HepG2 (cell line): Measurements from ENCODE around the gene P4HB. TPM values are rescaled to one million over a fixed set of nuclear protein-coding genes. Genes with fewer than 3 reads are reported as not detected.

Experiments used
- DBP ChIP-seq: sonication (generic); formaldehyde crosslinking; IDR thresholded peaks from 2 replicates; pipeline ENCODE4 v1.4.0; 2020; ENCODE audit warnings: missing genetic modification reagents; ENCODE audit errors: not compliant biosample characterization
- GABPA ChIP-seq, 2 experiments: IDR thresholded peaks; 2 replicates each; pipeline ENCODE4 v1.6.1; 2011 to 2016; ENCODE audit warnings: low read depth in 2 of 2, low read length in 1 of 2, missing biosample characterization in 1 of 2, missing genetic modification characterization in 1 of 2
- GABPB1 ChIP-seq: IDR thresholded peaks from 2 replicates; pipeline ENCODE4 v1.6.1; 2016; ENCODE audit warnings: mild to moderate bottlenecking, missing genetic modification reagents, moderate library complexity, missing compliant biosample characterization
- HIC2 ChIP-seq: sonication (generic); formaldehyde crosslinking; IDR thresholded peaks from 2 replicates; pipeline ENCODE4 v1.9.0; 2022; ENCODE audit warnings: low read depth, missing genetic modification reagents
- MATR3 ChIP-seq: sonication (generic); formaldehyde crosslinking; IDR thresholded peaks from 2 replicates; pipeline ENCODE4 v1.4.0; 2020; ENCODE audit warnings: missing genetic modification reagents
- MED1 ChIP-seq: sonication (generic); formaldehyde crosslinking; IDR thresholded peaks from 2 replicates; pipeline ENCODE4 v1.4.0; 2020; ENCODE audit warnings: missing genetic modification reagents
- RBM22 ChIP-seq: fragments of 200-400 bp; formaldehyde crosslinking; optimal IDR thresholded peaks from 2 replicates; pipeline ENCODE3; 2017; ENCODE audit warnings: mild to moderate bottlenecking, low read length, moderate library complexity
- TBX2 ChIP-seq: sonication (generic); formaldehyde crosslinking; IDR thresholded peaks from 2 replicates; pipeline ENCODE4 v1.5.0; 2020; ENCODE audit warnings: missing genetic modification reagents, mild to moderate bottlenecking, borderline replicate concordance
- YEATS4 ChIP-seq: sonication (generic); formaldehyde crosslinking; IDR thresholded peaks from 2 replicates; pipeline ENCODE4 v1.4.0; 2020; ENCODE audit warnings: missing genetic modification reagents, borderline replicate concordance
- ZNF232 ChIP-seq: sonication (generic); formaldehyde crosslinking; IDR thresholded peaks from 2 replicates; pipeline ENCODE4 v1.4.0; 2020; ENCODE audit warnings: missing genetic modification reagents, borderline replicate concordance
- ZNF264 ChIP-seq: sonication (generic); formaldehyde crosslinking; IDR thresholded peaks from 2 replicates; pipeline ENCODE4 v1.4.0; 2020; ENCODE audit warnings: missing genetic modification reagents
- ZNF274 ChIP-seq: sonication (generic); formaldehyde crosslinking; IDR thresholded peaks from 2 replicates; pipeline ENCODE4 v1.5.1; 2020; ENCODE audit warnings: mild to moderate bottlenecking, missing genetic modification reagents
- ZNF281 ChIP-seq: sonication (generic); formaldehyde crosslinking; IDR thresholded peaks from 2 replicates; pipeline ENCODE4 v1.4.0; 2020; ENCODE audit warnings: missing genetic modification reagents, borderline replicate concordance
- ZNF580 ChIP-seq: IDR thresholded peaks from 2 replicates; pipeline ENCODE4 v1.6.1; 2016; ENCODE audit warnings: low read depth, borderline replicate concordance
- ZNF615 ChIP-seq: sonication (generic); formaldehyde crosslinking; IDR thresholded peaks from 2 replicates; pipeline ENCODE4 v1.5.0; 2020; ENCODE audit warnings: mild to moderate bottlenecking, missing genetic modification reagents, borderline replicate concordance
- ZNF703 ChIP-seq: sonication (generic); formaldehyde crosslinking; IDR thresholded peaks from 2 replicates; pipeline ENCODE4 v1.5.1; 2020; ENCODE audit warnings: missing genetic modification reagents, mild to moderate bottlenecking, moderate library complexity, borderline replicate concordance
- ZNF770 ChIP-seq: sonication (generic); formaldehyde crosslinking; IDR thresholded peaks from 2 replicates; pipeline ENCODE4 v1.5.0; 2020; ENCODE audit warnings: mild to moderate bottlenecking, missing genetic modification reagents
- ZNF878 ChIP-seq: sonication (generic); formaldehyde crosslinking; IDR thresholded peaks from 2 replicates; pipeline ENCODE4 v1.8.1; 2023; ENCODE audit warnings: mild to moderate bottlenecking, missing genetic modification reagents, moderate library complexity
- polyA plus RNA-seq, 8 experiments: library from polyadenylated mRNA; depleted of rRNA in 3 of 8; stranded (reverse) in 7 of 8; unstranded in 1 of 8; fragments of >200 nt; fragmentation: Illumina TruSeq in 4 of 8; extraction: Trizol in 4 of 8; gene quantifications; 2 replicates each; pipeline versions ENCODE4 v1.2.1 to v1.2.3, GENCODE V29; 2011 to 2016; ENCODE audit warnings: low read depth in 4 of 8, missing spikeins in 1 of 8, mixed read lengths in 1 of 8; ENCODE audit not compliant: insufficient read depth in 1 of 8
- total RNA-seq, 5 experiments: library from RNA; depleted of rRNA; stranded (reverse); fragments of >200 nt; fragmentation: Illumina TruSeq; extraction: Trizol; gene quantifications; 2 replicates each; pipeline ENCODE4 v1.2.3, GENCODE V29; 2016; ENCODE audit warnings: low read depth in 1 of 5

The P4HB gene
- total and polyA plus RNA-seq, 2 of the 13 experiments (the other 11 are each of a cell fraction or from before 2014, with no cell fraction given): 185 to 782 TPM

GRCh38 chr17:81821603-81822311, 38.6 kb downstream of the P4HB start (continued):
- TF ChIP-seq DBP (CRISPR knock-in tag) (peak; percentile 46), ZNF615 (CRISPR knock-in tag) (0 out of 2 replicates have a peak, but pooled peaks have one; percentile 38), ZNF580 (CRISPR knock-in tag) (peak; percentile 64; the same call in 1 of the 2 replicates), YEATS4 (CRISPR knock-in tag) (peak; percentile 32; the same call in 1 of the 2 replicates), GABPB1 (CRISPR knock-in tag) (peak; percentile 65; the same call in 1 of the 2 replicates), RBM22 (peak; percentile 70), MATR3 (CRISPR knock-in tag) (no peak), ZNF770 (CRISPR knock-in tag) (peak; percentile 66), GABPA (IDR thresholded peaks at IDR 0.05; ENCODE audit: low read depth, low read length) (no peak), GABPA (CRISPR knock-in tag; IDR thresholded peaks at IDR 0.05; ENCODE audit: low read depth) (0 out of 2 replicates have a peak, but pooled peaks have one; percentile 32), ZNF232 (CRISPR knock-in tag) (peak; percentile 44; the same call in 1 of the 2 replicates), ZNF878 (no peak), HIC2 (CRISPR knock-in tag) (peak; percentile 59; the same call in 1 of the 2 replicates), ZNF281 (CRISPR knock-in tag) (peak; percentile 25; the same call in 1 of the 2 replicates), MED1 (CRISPR knock-in tag) (peak; percentile 68), ZNF264 (CRISPR knock-in tag) (peak; percentile 62; the same call in 1 of the 2 replicates), ZNF274 (CRISPR knock-in tag) (0 out of 2 replicates have a peak, but pooled peaks have one; percentile 79), TBX2 (CRISPR knock-in tag) (peak; percentile 74; the same call in 1 of the 2 replicates), ZNF703 (CRISPR knock-in tag) (no peak)
